Naive thymus-derived CD8-positive, alpha-beta T cell (primary cell): ENCODE results near the gene CNTNAP2. TPM values are rescaled to one million over a fixed set of nuclear protein-coding genes. Genes with fewer than 3 reads are reported as not detected.

Experiments used
- ATAC-seq, 2 donors: fragments of 150-1000 bp; cut with Tn5 transposase in 1 of 2; sonication (Bioruptor Pico), chemical (Tn5 transposase) in 1 of 2; 1 replicate in 1 of 2; 2 replicates in 1 of 2; pipeline ENCODE4 v1.10.0; 2021; ENCODE audit warnings: mild to moderate bottlenecking in 2 of 2, moderate library complexity in 2 of 2
- POLR2A ChIA-PET: fragments of 350-600 bp; sonication (Branson Sonifier 250); formaldehyde crosslinking; loops from one replicate; lab custom pipeline; 2021; ENCODE audit warnings: antibody characterized with exemption; lab: Charles Lee
- DNase-seq, 10 donors: peaks; one replicate each; pipeline versions ENCODE4 v3.0.0 to v3.0.0-alpha.2; 2020 to 2022
- H3K27ac Mint-ChIP-seq, 10 donors: one replicate each; pipeline ENCODE4 v1.8.0; 2020 to 2022; ENCODE audit warnings: mild to moderate bottlenecking in 10 of 10, mixed read lengths in 10 of 10, moderate library complexity in 4 of 10, inconsistent platforms in 1 of 10
- H3K27me3 Mint-ChIP-seq, 5 donors: one replicate each; pipeline ENCODE4 v1.8.0; 2021 to 2022; ENCODE audit warnings: mixed read lengths in 5 of 5
- H3K36me3 Mint-ChIP-seq, 3 donors: one replicate each; pipeline ENCODE4 v1.8.0; 2020 to 2022; ENCODE audit warnings: mixed read lengths in 3 of 3, mild to moderate bottlenecking in 2 of 3, inconsistent platforms in 1 of 3
- H3K4me1 Mint-ChIP-seq, 4 donors: one replicate each; pipeline ENCODE4 v1.8.0; 2021 to 2022; ENCODE audit warnings: mixed read lengths in 4 of 4
- H3K4me3 Mint-ChIP-seq, 10 donors: one replicate each; pipeline ENCODE4 v1.8.0; 2020 to 2022; ENCODE audit warnings: mild to moderate bottlenecking in 10 of 10, mixed read lengths in 10 of 10, moderate library complexity in 6 of 10, inconsistent platforms in 1 of 10
- H3K9me3 Mint-ChIP-seq, 9 donors: one replicate each; pipeline ENCODE4 v1.8.0; 2020 to 2022; ENCODE audit warnings: mixed read lengths in 9 of 9, mild to moderate bottlenecking in 3 of 9, inconsistent platforms in 1 of 9, moderate library complexity in 1 of 9
- polyA plus RNA-seq, 3 donors: library from polyadenylated mRNA; unstranded; fragments of 300-500 nt; fragmentation: Illumina TruSeq; gene quantifications; one replicate each; pipeline ENCODE4 v1.2.3, GENCODE V29; 2021
- total RNA-seq, 8 experiments: library from RNA in 2 of 8; stranded (reverse) in 2 of 8; gene quantifications; one replicate each; pipeline ENCODE4 v1.2.3 and lab custom pipeline; 2021 to 2026

The CNTNAP2 gene
- total and polyA plus RNA-seq, 5 experiments from 2014 or later: 0.12 to 1.5 (median 0.71) TPM; not detected in 1

GRCh38 chr7:146346096-146346495, 229.5 kb downstream of the CNTNAP2 start:
- Mint-ChIP-seq H3K9me3 (peaks cover 0 to 10% (median 8%) of the 10 kb centered on the region in 9 donors), H3K27ac (no peak overlapping the region), H3K4me1 (no peaks in the 10 kb centered on the region), H3K27me3 (no peaks in the 10 kb centered on the region), H3K4me3 (no peak overlapping the region), H3K36me3 (no peaks in the 10 kb centered on the region)
- POLR2A ChIA-PET: no interaction called here
- no peak for ATAC-seq
- DNase-seq: no peak

GRCh38 chr7:146355216-146355615, 238.6 kb downstream of the CNTNAP2 start:
- H3K36me3 Mint-ChIP-seq: no peaks in the 10 kb centered on the region
- no peaks in the 10 kb centered on the region for H3K27me3 Mint-ChIP-seq
- H3K27ac Mint-ChIP-seq: no peak overlapping the region
- DNase-seq: no peak
- no peaks in the 10 kb centered on the region for H3K4me1 Mint-ChIP-seq
- no peak overlapping the region for H3K4me3 Mint-ChIP-seq
- POLR2A ChIA-PET: no interaction called here
- ATAC-seq: no peak
- peaks cover 0 to 13% (median 2%) of the 10 kb centered on the region in 9 donors for H3K9me3 Mint-ChIP-seq

- POLR2A ChIA-PET: no interaction called here
- no peak for ATAC-seq
- Mint-ChIP-seq H3K27me3 (no peaks in the 10 kb centered on the region), H3K36me3 (peaks cover 0 to 5% (median 0%) of the 10 kb centered on the region in 3 donors), H3K27ac (no peak overlapping the region), H3K4me3 (no peak overlapping the region), H3K9me3 (peaks cover 0 to 15% (median 5%) of the 10 kb centered on the region in 9 donors), H3K4me1 (no peaks in the 10 kb centered on the region)
- DNase-seq: no peak
Measured at GRCh38 chr7:146359176-146359575, 242.6 kb downstream of the CNTNAP2 start.

- POLR2A ChIA-PET: no interaction called here
- H3K4me3 Mint-ChIP-seq: no peak overlapping the region
- no peaks in the 10 kb centered on the region for H3K4me1 Mint-ChIP-seq
- DNase-seq: no peak
- no peak for ATAC-seq
- H3K9me3 Mint-ChIP-seq: peaks cover 0 to 15% (median 4%) of the 10 kb centered on the region in 9 donors
- peaks cover 0 to 5% (median 0%) of the 10 kb centered on the region in 3 donors for H3K36me3 Mint-ChIP-seq
- H3K27me3 Mint-ChIP-seq: no peaks in the 10 kb centered on the region
- no peak overlapping the region for H3K27ac Mint-ChIP-seq
Measured at GRCh38 chr7:146366938-146367337, 250.3 kb downstream of the CNTNAP2 start.

GRCh38 chr7:146370171-146370570, 253.6 kb downstream of the CNTNAP2 start:
- Mint-ChIP-seq H3K27ac (no peak overlapping the region), H3K4me3 (no peak overlapping the region), H3K36me3 (no peaks in the 10 kb centered on the region), H3K27me3 (no peaks in the 10 kb centered on the region), H3K4me1 (no peaks in the 10 kb centered on the region), H3K9me3 (peaks cover 0 to 26% (median 3%) of the 10 kb centered on the region in 9 donors)
- POLR2A ChIA-PET: no interaction called here
- ATAC-seq (no peak), DNase-seq (no peak)

- no peaks in the 10 kb centered on the region for H3K36me3 Mint-ChIP-seq
- POLR2A ChIA-PET: no interaction called here
- no peaks in the 10 kb centered on the region for H3K27me3 Mint-ChIP-seq
- no peak overlapping the region for H3K4me3 Mint-ChIP-seq
- no peak overlapping the region for H3K27ac Mint-ChIP-seq
- H3K9me3 Mint-ChIP-seq: peaks cover 0 to 32% (median 5%) of the 10 kb centered on the region in 9 donors
- no peaks in the 10 kb centered on the region for H3K4me1 Mint-ChIP-seq
- DNase-seq (no peak), ATAC-seq (no peak)
Measured at GRCh38 chr7:146375170-146375569, 258.6 kb downstream of the CNTNAP2 start.

GRCh38 chr7:146378196-146378595, 261.6 kb downstream of the CNTNAP2 start:
- Mint-ChIP-seq H3K27me3 (no peaks in the 10 kb centered on the region), H3K4me1 (no peaks in the 10 kb centered on the region), H3K4me3 (no peak overlapping the region), H3K9me3 (peaks cover 0 to 26% (median 5%) of the 10 kb centered on the region in 9 donors), H3K27ac (no peak overlapping the region), H3K36me3 (no peaks in the 10 kb centered on the region)
- no peak for DNase-seq
- no peak for ATAC-seq
- POLR2A ChIA-PET: no interaction called here

- H3K4me1 Mint-ChIP-seq: no peaks in the 10 kb centered on the region
- ATAC-seq: no peak
- no peaks in the 10 kb centered on the region for H3K36me3 Mint-ChIP-seq
- H3K27ac Mint-ChIP-seq: no peak overlapping the region
- no peak for DNase-seq
- H3K27me3 Mint-ChIP-seq: no peaks in the 10 kb centered on the region
- peaks cover 0 to 11% (median 0%) of the 10 kb centered on the region in 9 donors for H3K9me3 Mint-ChIP-seq
- POLR2A ChIA-PET: no interaction called here
- no peak overlapping the region for H3K4me3 Mint-ChIP-seq
Measured at GRCh38 chr7:146387140-146387539, 270.5 kb downstream of the CNTNAP2 start.

GRCh38 chr7:146388928-146389327, 272.3 kb downstream of the CNTNAP2 start:
- no peaks in the 10 kb centered on the region for H3K27me3 Mint-ChIP-seq
- no peak overlapping the region for H3K4me3 Mint-ChIP-seq
- H3K36me3 Mint-ChIP-seq: no peaks in the 10 kb centered on the region
- POLR2A ChIA-PET: no interaction called here
- H3K27ac Mint-ChIP-seq: no peak overlapping the region
- H3K9me3 Mint-ChIP-seq: peaks cover 0 to 11% (median 3%) of the 10 kb centered on the region in 9 donors
- no peak for DNase-seq
- ATAC-seq: no peak
- H3K4me1 Mint-ChIP-seq: no peaks in the 10 kb centered on the region

- H3K36me3 Mint-ChIP-seq: no peaks in the 10 kb centered on the region
- no peaks in the 10 kb centered on the region for H3K27me3 Mint-ChIP-seq
- H3K9me3 Mint-ChIP-seq: peaks cover 0 to 33% (median 3%) of the 10 kb centered on the region in 9 donors
- H3K4me1 Mint-ChIP-seq: no peaks in the 10 kb centered on the region
- POLR2A ChIA-PET: no interaction called here
- DNase-seq (no peak), ATAC-seq (no peak)
- no peak overlapping the region for H3K27ac Mint-ChIP-seq
- H3K4me3 Mint-ChIP-seq: no peak overlapping the region
Measured at GRCh38 chr7:146393346-146393745, 276.7 kb downstream of the CNTNAP2 start.

- H3K4me1 Mint-ChIP-seq: no peaks in the 10 kb centered on the region
- peaks cover 0 to 22% (median 3%) of the 10 kb centered on the region in 9 donors for H3K9me3 Mint-ChIP-seq
- ATAC-seq: no peak
- no peaks in the 10 kb centered on the region for H3K36me3 Mint-ChIP-seq
- H3K27me3 Mint-ChIP-seq: no peaks in the 10 kb centered on the region
- no peak overlapping the region for H3K4me3 Mint-ChIP-seq
- no peak overlapping the region for H3K27ac Mint-ChIP-seq
- no peak for DNase-seq
- POLR2A ChIA-PET: no interaction called here
Measured at GRCh38 chr7:146397141-146397540, 280.5 kb downstream of the CNTNAP2 start.

- no peak overlapping the region for H3K4me3 Mint-ChIP-seq
- POLR2A ChIA-PET: no interaction called here
- H3K36me3 Mint-ChIP-seq: no peaks in the 10 kb centered on the region
- no peaks in the 10 kb centered on the region for H3K27me3 Mint-ChIP-seq
- ATAC-seq (no peak), DNase-seq (no peak)
- no peaks in the 10 kb centered on the region for H3K4me1 Mint-ChIP-seq
- H3K27ac Mint-ChIP-seq: no peak overlapping the region
- H3K9me3 Mint-ChIP-seq: peaks cover 0 to 22% (median 9%) of the 10 kb centered on the region in 9 donors
Measured at GRCh38 chr7:146401939-146402338, 285.3 kb downstream of the CNTNAP2 start.

- Mint-ChIP-seq H3K4me1 (no peaks in the 10 kb centered on the region), H3K4me3 (no peak overlapping the region), H3K27me3 (no peaks in the 10 kb centered on the region), H3K27ac (no peak overlapping the region), H3K36me3 (no peaks in the 10 kb centered on the region), H3K9me3 (peaks cover 1 to 22% (median 5%) of the 10 kb centered on the region in 9 donors)
- POLR2A ChIA-PET: no interaction called here
- no peak for ATAC-seq
- DNase-seq: no peak
Measured at GRCh38 chr7:146405737-146406136, 289.1 kb downstream of the CNTNAP2 start.

GRCh38 chr7:146411975-146412374, 295.4 kb downstream of the CNTNAP2 start:
- H3K4me1 Mint-ChIP-seq: no peaks in the 10 kb centered on the region
- H3K9me3 Mint-ChIP-seq: peaks cover 0 to 12% (median 4%) of the 10 kb centered on the region in 9 donors
- no peak overlapping the region for H3K4me3 Mint-ChIP-seq
- no peaks in the 10 kb centered on the region for H3K27me3 Mint-ChIP-seq
- H3K36me3 Mint-ChIP-seq: no peaks in the 10 kb centered on the region
- POLR2A ChIA-PET: no interaction called here
- no peak overlapping the region for H3K27ac Mint-ChIP-seq
- no peak for DNase-seq
- ATAC-seq: no peak
